ENCODE data around the gene CYGB. TPM values are rescaled to one million over a fixed set of nuclear protein-coding genes. Genes with fewer than 3 reads are reported as not detected.
A peak's percentile ranks its signal among the peaks of the same experiment; 100 is the strongest.

The CYGB gene
- total and polyA plus RNA-seq, 2 of the 13 experiments (the other 11 are each of a cell fraction or from before 2014, with no cell fraction given) = 18.9 to 27.1 TPM

GRCh38 chr17:76556765-76557367, 19.4 kb upstream of the CYGB start (continued):
- no peak for TF ChIP-seq RBM22 (optimal IDR thresholded peaks at IDR 0.05; ENCODE audit: low read length)
- no peak for TF ChIP-seq ZNF318 (CRISPR knock-in tag; IDR thresholded peaks at IDR 0.05)
- TF ChIP-seq ZNF556 (CRISPR knock-in tag; IDR thresholded peaks at IDR 0.05; ENCODE audit: borderline replicate concordance) = no peak
- no peak for TF ChIP-seq HMGXB4 (CRISPR knock-in tag; IDR thresholded peaks at IDR 0.05; ENCODE audit: borderline replicate concordance in 1 of 2, low read depth in 1 of 2)
- TF ChIP-seq ZBTB33 (CRISPR knock-in tag; IDR thresholded peaks at IDR 0.05) = no peak
- TF ChIP-seq ZNF674 (CRISPR knock-in tag; IDR thresholded peaks at IDR 0.05; ENCODE audit: low read depth) = 0 out of 2 replicates have a peak, but pooled peaks have one; percentile 3
- no peak for TF ChIP-seq ZNF512 (CRISPR knock-in tag; IDR thresholded peaks at IDR 0.05)
- TF ChIP-seq HBP1 (CRISPR knock-in tag; IDR thresholded peaks at IDR 0.05; ENCODE audit: low read depth) = no peak
- no peak for TF ChIP-seq PLRG1 (conservative IDR thresholded peaks at IDR 0.05)
- no peak for TF ChIP-seq IRF9 (CRISPR knock-in tag; IDR thresholded peaks at IDR 0.05; ENCODE audit: borderline replicate concordance)
- no peak; the same call in 1 of the 2 replicates for TF ChIP-seq ZBTB21 (CRISPR knock-in tag; IDR thresholded peaks at IDR 0.05)
